Aorta (tissue), 5 donors: ENCODE measurements around the gene MUL1. TPM values are rescaled to one million over a fixed set of nuclear protein-coding genes. Genes with fewer than 3 reads are reported as not detected.
A peak's percentile ranks its signal among the peaks of the same experiment; 100 is the strongest.
"Not testable (repeated sequence)": the region's sequence is repeated elsewhere in the genome, so short reads cannot be mapped to it uniquely, and the experiment has no call there.

Experiments
- ATAC-seq: fragments of 200-7000 bp; cut with Tn5 transposase; one replicate; pipeline ENCODE4 v1.9.1; 2022; ENCODE audit warnings: moderate library complexity; ENCODE audit not compliant: low FRiP score
- DNase-seq, 2 donors: peaks; one replicate each; pipeline ENCODE4 v3.0.0-alpha.2; 2020
- H3K27ac ChIP-seq, 2 donors: one replicate each; pipeline ENCODE4 v1.5.1; 2013; ENCODE audit warnings: low read length in 2 of 2, mild to moderate bottlenecking in 2 of 2, moderate library complexity in 2 of 2, control low read depth in 1 of 2, inconsistent platforms in 1 of 2, low read depth in 1 of 2
- H3K27me3 ChIP-seq, 2 donors: one replicate each; pipeline ENCODE4 v1.6.1; 2013; ENCODE audit warnings: control low read depth in 1 of 2, low read length in 1 of 2, mild to moderate bottlenecking in 1 of 2, moderate library complexity in 1 of 2; ENCODE audit not compliant: insufficient read depth in 2 of 2, control insufficient read depth in 1 of 2
- H3K36me3 ChIP-seq, 2 donors: one replicate each; pipeline ENCODE4 v1.6.1; 2013; ENCODE audit warnings: control low read depth in 1 of 2, low read length in 1 of 2, mild to moderate bottlenecking in 1 of 2; ENCODE audit not compliant: insufficient read depth in 2 of 2, control insufficient read depth in 1 of 2
- H3K4me1 ChIP-seq, 2 donors: one replicate each; pipeline ENCODE4 v1.6.1; 2013; ENCODE audit warnings: low read length in 2 of 2, control low read depth in 1 of 2, mild to moderate bottlenecking in 1 of 2, moderate library complexity in 1 of 2; ENCODE audit not compliant: insufficient read depth in 2 of 2, control insufficient read depth in 1 of 2
- H3K4me3 ChIP-seq, 2 donors: one replicate each; pipeline ENCODE4 v1.5.1; 2013; ENCODE audit warnings: low read length in 2 of 2, control low read depth in 1 of 2, mild to moderate bottlenecking in 1 of 2
- H3K9me3 ChIP-seq: one replicate; pipeline ENCODE4 v1.6.1; 2013; ENCODE audit warnings: mild to moderate bottlenecking, low read length; ENCODE audit not compliant: control insufficient read depth
- WGBS, 2 donors: extraction: QIAGEN DNeasy Blood & Tissue Kit; methylation state at CpG; one replicate each; pipeline ENCODE4 v1.1.7; 2013; 5-methylcytosine and 5-hydroxymethylcytosine counted together
- intact Hi-C, 2 donors: fragments of 100-400 bp; cut with DNase I; formaldehyde crosslinking; loops; one replicate each; pipeline versions ENCODE4 v1.14.2 to v1.15.0; 2022
- polyA plus RNA-seq, 2 donors: library from polyadenylated mRNA; stranded (reverse); fragments of 200-250 nt; gene quantifications; one replicate each; pipeline ENCODE4 v1.2.3, GENCODE V29; 2013
- total RNA-seq, 2 donors: library from RNA; stranded (reverse); fragmentation: NEBNext Ultra II Directional; extraction: Animal tissue kit (Norgen Biotek cat#: 25700); gene quantifications; one replicate each; pipeline ENCODE4 v1.2.1, GENCODE V29; 2021
- donor health status: healthy with polysubstance abuse.
- donor health status: Bipolar disorder and iron deficiency.
- donor health status: DM: no; HTN: no; CAD: no.
- donor health status: DM: no; HTN: no; CAD: no.
- donor health status: DM: yes; HTN: yes; CAD: no.

The MUL1 gene
- total and polyA plus RNA-seq, 4 donors = 5.5 to 18.6 (median 13.2) TPM

DNA sequence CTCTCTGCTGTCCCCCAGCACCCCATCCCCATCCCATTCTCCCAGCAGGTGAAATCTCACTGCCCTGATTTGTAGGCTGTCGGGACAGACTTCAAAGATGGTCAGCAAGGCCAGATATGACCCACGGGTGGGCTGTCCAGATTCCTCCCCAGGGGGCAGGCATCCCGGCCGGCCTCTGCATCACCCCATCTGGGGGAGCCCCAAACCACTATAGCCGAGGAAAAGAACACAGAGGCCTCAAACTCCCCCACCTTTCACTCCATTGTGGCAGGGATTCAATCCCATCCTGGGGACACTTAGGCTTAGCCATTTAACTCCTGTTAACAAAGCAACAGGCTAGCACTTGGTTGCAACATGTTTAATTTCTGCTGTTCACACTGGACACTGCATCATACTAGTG lies 8.8 kb downstream of the MUL1 start:
- no peaks in the 10 kb centered on the region for H3K4me1 ChIP-seq
- peaks cover 0 to 6% of the 10 kb centered on the region in 2 donors for H3K36me3 ChIP-seq
- no peak overlapping the region for H3K4me3 ChIP-seq
- ATAC-seq = no peak
- WGBS, 2 donors = 77 to 83% methylated on average over 5 of the region's 5 CpGs
- H3K9me3 ChIP-seq = no peaks in the 10 kb centered on the region
- H3K27ac ChIP-seq = no peak overlapping the region
- intact Hi-C loops = no loop called here
- no peak for DNase-seq
- H3K27me3 ChIP-seq = no peaks in the 10 kb centered on the region

- Histone ChIP-seq H3K4me1 (no peaks in the 10 kb centered on the region), H3K4me3 (no peak overlapping the region), H3K27ac (no peak overlapping the region), H3K36me3 (peaks cover 0 to 6% of the 10 kb centered on the region in 2 donors), H3K27me3 (no peaks in the 10 kb centered on the region), H3K9me3 (no peaks in the 10 kb centered on the region)
- no peak for DNase-seq
- intact Hi-C loops = no loop called here
- 74 to 83% methylated on average over 7 of the region's 7 CpGs for WGBS, 2 donors
- ATAC-seq = no peak
These were observed 9.8 kb downstream of the MUL1 start for GRCh38 chr1:20498116-20498515.

GRCh38 chr1:20497506-20497905 lies 10.4 kb downstream of the MUL1 start:
- WGBS, 2 donors = 64 to 69% methylated on average over 6 of the region's 6 CpGs
- H3K36me3 ChIP-seq = peaks cover 0 to 6% of the 10 kb centered on the region in 2 donors

GRCh38 chr1:20496725-20497383 lies 11.1 kb downstream of the MUL1 start:
- H3K9me3 ChIP-seq, H3K4me1 ChIP-seq, DNase-seq, H3K27ac ChIP-seq, intact Hi-C loops, H3K36me3 ChIP-seq, H3K27me3 ChIP-seq, ATAC-seq, H3K4me3 ChIP-seq: not testable (repeated sequence)
- 88 to 90% methylated on average over 12 of the region's 12 CpGs for WGBS, 2 donors

More at GRCh38 chr1:20497506-20497905, 10.4 kb downstream of the MUL1 start:
- no peaks in the 10 kb centered on the region for H3K9me3 ChIP-seq
- intact Hi-C loops = no loop called here
- no peaks in the 10 kb centered on the region for H3K27me3 ChIP-seq
- DNase-seq = no peak
- no peaks in the 10 kb centered on the region for H3K4me1 ChIP-seq
- H3K4me3 ChIP-seq = no peak overlapping the region
- H3K27ac ChIP-seq = no peak overlapping the region
- no peak for ATAC-seq

GRCh38 chr1:20496241-20496661 lies 11.7 kb downstream of the MUL1 start:
- no peaks in the 10 kb centered on the region for H3K9me3 ChIP-seq
- DNase-seq = no peak
- H3K4me1 ChIP-seq = no peaks in the 10 kb centered on the region
- no peak for ATAC-seq
- H3K27me3 ChIP-seq = no peaks in the 10 kb centered on the region
- no peak overlapping the region for H3K4me3 ChIP-seq
- intact Hi-C loops = no loop called here
- 76 to 79% methylated on average over 8 of the region's 8 CpGs for WGBS, 2 donors
- H3K27ac ChIP-seq = no peak overlapping the region
- H3K36me3 ChIP-seq = peaks cover 0 to 6% of the 10 kb centered on the region in 2 donors

DNA sequence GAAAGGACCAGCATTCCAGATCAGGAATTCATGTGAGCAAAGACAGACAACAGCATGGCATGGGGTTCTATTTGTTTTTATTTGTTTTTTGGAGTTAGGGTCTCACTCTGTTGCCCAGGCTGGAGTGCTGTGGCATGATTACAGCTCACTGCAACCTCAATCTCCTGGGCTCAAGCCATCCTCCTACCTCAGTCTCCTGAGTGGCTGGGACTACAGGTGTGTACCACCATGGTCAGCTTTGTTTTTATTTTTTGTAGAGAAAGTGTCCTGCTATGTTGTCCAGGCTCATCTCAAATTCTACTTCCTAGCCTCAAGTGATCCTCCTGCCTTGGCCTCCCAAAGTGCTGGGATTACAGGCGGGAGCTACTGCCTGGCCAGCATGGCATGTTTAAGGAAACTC lies 12.3 kb downstream of the MUL1 start:
- H3K36me3 ChIP-seq = peaks cover 0 to 6% of the 10 kb centered on the region in 2 donors
- DNase-seq (no peak), ATAC-seq (no peak)
- no peaks in the 10 kb centered on the region for H3K4me1 ChIP-seq
- intact Hi-C loops = loop anchor here (2.0 kb wide), 2 partner anchors 283 to 577 kb away; no protein-coding TSS in a partner anchor
- H3K9me3 ChIP-seq = no peaks in the 10 kb centered on the region
- WGBS, 2 donors = 78 to 87% methylated on average over 1 of the region's 1 CpG
- H3K27me3 ChIP-seq = no peaks in the 10 kb centered on the region
- H3K27ac ChIP-seq = no peak overlapping the region
- no peak overlapping the region for H3K4me3 ChIP-seq

- intact Hi-C loops = loop anchor here (2.0 to 5.0 kb wide), 3 partner anchors 117 to 576 kb away; no protein-coding TSS in a partner anchor
- Histone ChIP-seq H3K4me1 (no peaks in the 10 kb centered on the region), H3K27me3 (no peaks in the 10 kb centered on the region), H3K9me3 (no peaks in the 10 kb centered on the region), H3K4me3 (no peak overlapping the region), H3K27ac (no peak overlapping the region), H3K36me3 (peaks cover 0 to 4% of the 10 kb centered on the region in 2 donors)
- DNase-seq = no peak
- ATAC-seq = no peak
- 48 to 49% methylated on average over 5 of the region's 5 CpGs for WGBS, 2 donors
These were observed 13.2 kb downstream of the MUL1 start for GRCh38 chr1:20494609-20495311.

GRCh38 chr1:20493839-20494608 lies 13.9 kb downstream of the MUL1 start:
- ATAC-seq (peak; percentile 88), DNase-seq (peak; percentile 84 to 92)
- no peak overlapping the region for H3K4me3 ChIP-seq
- WGBS, 2 donors = 2% methylated on average over 16 of the region's 16 CpGs
- no peaks in the 10 kb centered on the region for H3K27me3 ChIP-seq
- peaks cover 0 to 4% of the 10 kb centered on the region in 2 donors for H3K36me3 ChIP-seq
- H3K4me1 ChIP-seq = no peaks in the 10 kb centered on the region
- no peaks in the 10 kb centered on the region for H3K9me3 ChIP-seq
- intact Hi-C loops = loop anchor here (1.0 to 5.0 kb wide), 4 partner anchors 117 to 575 kb away; no protein-coding TSS in a partner anchor
- H3K27ac ChIP-seq = no peak overlapping the region
